IMR-90 (cell line): ENCODE results near the gene CALCOCO2. TPM values are rescaled to one million over a fixed set of nuclear protein-coding genes. Genes with fewer than 3 reads are reported as not detected.

Experiments
- ATAC-seq: fragments of 200-7000 bp; cut with Tn5 transposase; 2 replicates; pipeline ENCODE4 v1.9.1; 2020; ENCODE audit warnings: low read depth, mild to moderate bottlenecking, moderate library complexity
- BruUV-seq: library from RNA; stranded (reverse); fragments of 400-500 nt; replicated peaks from 2 replicates; lab custom pipeline; 2021; lab: Mats Ljungman, UMichigan
- CTCF ChIA-PET: fragments of 300-600 bp; formaldehyde crosslinking; extraction: SDS; loops from one replicate; lab custom pipeline; 2021; ENCODE audit warnings: antibody characterized with exemption; lab: Yijun Ruan, JAX
- POLR2A ChIA-PET: fragments of 300-600 bp; sonication (Branson Sonifier 250); formaldehyde crosslinking; loops from one replicate; lab custom pipeline; 2022; ENCODE audit warnings: antibody characterized with exemption; ENCODE audit not compliant: unreplicated experiment; lab: Charles Lee
- DNase-seq: peaks from one replicate; pipeline ENCODE4 v3.0.0; 2013
- H2AFZ ChIP-seq: replicated peaks from 2 replicates; pipeline ENCODE3; 2013; ENCODE audit warnings: low read length, mild to moderate bottlenecking; ENCODE audit not compliant: poor library complexity
- H2AK5ac ChIP-seq: 2 replicates; pipeline ENCODE4 v1.6.1; 2013; ENCODE audit warnings: low read depth, low read length, inconsistent platforms
- H2AK9ac ChIP-seq: replicated peaks from 2 replicates; pipeline ENCODE3; 2013; ENCODE audit warnings: mild to moderate bottlenecking, low read depth, low read length, moderate library complexity; ENCODE audit not compliant: poor library complexity
- H2BK120ac ChIP-seq: 2 replicates; pipeline ENCODE4 v1.6.1; 2013; ENCODE audit warnings: low read depth, low read length, inconsistent platforms
- H2BK15ac ChIP-seq: 3 replicates; pipeline ENCODE4 v1.6.1; 2013; ENCODE audit warnings: low read depth, low read length, inconsistent platforms
- H2BK20ac ChIP-seq: 2 replicates; pipeline ENCODE4 v1.6.1; 2013; ENCODE audit warnings: low read depth, mild to moderate bottlenecking, inconsistent platforms, low read length, moderate library complexity
- H2BK5ac ChIP-seq: 2 replicates; pipeline ENCODE4 v1.6.1; 2013; ENCODE audit warnings: mild to moderate bottlenecking, low read depth, low read length, inconsistent platforms; ENCODE audit not compliant: poor library complexity, severe bottlenecking
- H3K14ac ChIP-seq: replicated peaks from 2 replicates; pipeline ENCODE4 v1.6.1; 2013; ENCODE audit warnings: low read depth, low read length, inconsistent platforms
- H3K18ac ChIP-seq: 2 replicates; pipeline ENCODE4 v1.6.1; 2013; ENCODE audit warnings: low read depth, low read length, control low read depth
- H3K23ac ChIP-seq: 2 replicates; pipeline ENCODE4 v1.6.1; 2013; ENCODE audit warnings: low read depth, low read length, inconsistent platforms
- H3K27ac ChIP-seq: 2 replicates; pipeline ENCODE4 v1.5.1; 2013; ENCODE audit warnings: mild to moderate bottlenecking, control low read depth, low read length; ENCODE audit not compliant: insufficient read depth
- H3K27me3 ChIP-seq: 2 replicates; pipeline ENCODE4 v1.6.1; 2013; ENCODE audit warnings: low read length; ENCODE audit not compliant: control insufficient read depth, insufficient read depth
- H3K36me3 ChIP-seq: 2 replicates; pipeline ENCODE4 v1.6.1; 2013; ENCODE audit warnings: low read length, mixed read lengths; ENCODE audit not compliant: control insufficient read depth, insufficient read depth
- H3K4ac ChIP-seq: 2 replicates; pipeline ENCODE4 v1.6.1; 2013; ENCODE audit warnings: low read depth, low read length, inconsistent platforms
- H3K4me1 ChIP-seq: 2 replicates; pipeline ENCODE4 v1.6.1; 2013; ENCODE audit warnings: low read length, mixed read lengths; ENCODE audit not compliant: control insufficient read depth, insufficient read depth
- H3K4me2 ChIP-seq: 2 replicates; pipeline ENCODE4 v1.6.1; 2013; ENCODE audit warnings: low read depth, mild to moderate bottlenecking, control low read depth, low read length, moderate library complexity
- H3K4me3 ChIP-seq: 2 replicates; pipeline ENCODE4 v1.5.1; 2013; ENCODE audit warnings: low read depth, mild to moderate bottlenecking, control low read depth, low read length, moderate library complexity; ENCODE audit not compliant: insufficient read depth
- H3K56ac ChIP-seq: 2 replicates; pipeline ENCODE4 v1.6.1; 2013; ENCODE audit warnings: low read length, inconsistent platforms; ENCODE audit not compliant: insufficient read depth; ENCODE audit errors: extremely low read depth
- H3K79me1 ChIP-seq, 2 experiments: 2 replicates each; pipeline ENCODE4 v1.6.1; 2013; ENCODE audit warnings: low read length in 2 of 2, inconsistent platforms in 1 of 2, low read depth in 1 of 2
- H3K9ac ChIP-seq: 2 replicates; pipeline ENCODE4 v1.6.1; 2013; ENCODE audit warnings: low read depth, low read length, control low read depth
- H3K9me1 ChIP-seq: 2 replicates; pipeline ENCODE4 v1.6.1; 2013; ENCODE audit warnings: low read length, inconsistent platforms; ENCODE audit not compliant: insufficient read depth
- H3K9me3 ChIP-seq: 2 replicates; pipeline ENCODE4 v1.6.1; 2013; ENCODE audit warnings: low read length; ENCODE audit not compliant: control insufficient read depth, insufficient read depth
- H4K20me1 ChIP-seq: 2 replicates; pipeline ENCODE4 v1.6.1; 2013; ENCODE audit warnings: low read length, inconsistent platforms; ENCODE audit not compliant: insufficient read depth
- H4K5ac ChIP-seq: 2 replicates; pipeline ENCODE4 v1.6.1; 2013; ENCODE audit warnings: mild to moderate bottlenecking, low read depth, low read length, control low read depth
- H4K8ac ChIP-seq, 2 experiments: 2 replicates each; pipeline ENCODE4 v1.6.1; 2013; ENCODE audit warnings: low read depth in 2 of 2, low read length in 2 of 2, control low read depth in 1 of 2, inconsistent platforms in 1 of 2
- H4K91ac ChIP-seq: 2 replicates; pipeline ENCODE4 v1.6.1; 2013; ENCODE audit warnings: low read depth, low read length, inconsistent platforms; ENCODE audit not compliant: insufficient read depth
- BHLHE40 ChIP-seq: fragments of 150-350 bp; IDR thresholded peaks from 2 replicates; pipeline ENCODE4 v1.6.1; 2016; ENCODE audit warnings: mild to moderate bottlenecking, low read depth, low read length
- CEBPB ChIP-seq: IDR thresholded peaks from 2 replicates; pipeline ENCODE4 v1.6.1; 2012; ENCODE audit warnings: low read depth, low read length, improper control_type of control experiment
- CHD1 ChIP-seq: IDR thresholded peaks from 2 replicates; pipeline ENCODE4 v1.6.1; 2012; ENCODE audit warnings: low read depth, low read length, improper control_type of control experiment
- FOS ChIP-seq: fragments of 150-350 bp; IDR thresholded peaks from 2 replicates; pipeline ENCODE4 v1.6.1; 2016; ENCODE audit warnings: low read depth, low read length
- RAD21 ChIP-seq: IDR thresholded peaks from 2 replicates; pipeline ENCODE4 v1.6.1; 2012; ENCODE audit warnings: low read length, improper control_type of control experiment
- RCOR1 ChIP-seq: IDR thresholded peaks from 2 replicates; pipeline ENCODE4 v1.6.1; 2012; ENCODE audit warnings: mild to moderate bottlenecking, low read length, improper control_type of control experiment; ENCODE audit not compliant: insufficient replicate concordance
- RFX5 ChIP-seq: IDR thresholded peaks from 2 replicates; pipeline ENCODE4 v1.8.0; 2012; ENCODE audit warnings: low read depth, mild to moderate bottlenecking, low read length, moderate library complexity
- SMC3 ChIP-seq: fragments of 150-350 bp; IDR thresholded peaks from 2 replicates; pipeline ENCODE4 v1.6.1; 2016; ENCODE audit warnings: low read depth, mild to moderate bottlenecking, antibody characterized with exemption, low read length, moderate library complexity
- USF2 ChIP-seq: fragments of 150-350 bp; IDR thresholded peaks from 2 replicates; pipeline ENCODE4 v1.6.1; 2017; ENCODE audit warnings: mild to moderate bottlenecking, antibody characterized with exemption, low read length, low read depth
- WGBS, 2 experiments: methylation state at CpG; one replicate each; pipeline versions ENCODE4 v1.1.5 to v1.1.7; 2013; ENCODE audit warnings: missing lambda C conversion rate in 2 of 2; ENCODE audit not compliant: insufficient read length in 1 of 2; ENCODE audit errors: extremely low coverage in 2 of 2; 5-methylcytosine and 5-hydroxymethylcytosine counted together
- dilution Hi-C: fragments of 300-500 bp; cut with HindIII; formaldehyde crosslinking; loops from one replicate; pipeline ENCODE4 v1.14.3; 2018; ENCODE audit warnings: low sequenced_read_pairs; ENCODE audit not compliant: unreplicated experiment
- in situ Hi-C: fragments of 300-500 bp; cut with MboI; formaldehyde crosslinking; loops from 3 replicates; pipeline ENCODE4 v1.14.3; 2019; ENCODE audit warnings: low sequenced_read_pairs, inconsistent platforms, mixed read lengths
- intact Hi-C: fragments of 100-400 bp; cut with micrococcal nuclease; formaldehyde crosslinking; loops from 2 replicates; pipeline ENCODE4 v1.10.0; 2022
- polyA plus RNA-seq, 3 experiments: library from polyadenylated mRNA; depleted of rRNA; stranded (reverse); fragments of >200 nt; gene quantifications; 2 replicates each; pipeline ENCODE4 v1.2.3, GENCODE V29; 2012; ENCODE audit warnings: low replicate concordance in 1 of 3
- total RNA-seq: library from RNA; depleted of rRNA; stranded (reverse); fragments of >200 nt; gene quantifications from 2 replicates; pipeline ENCODE4 v1.2.3, GENCODE V29; 2012
- TF ChIP-seq, protein P1 (sequence below): conservative IDR thresholded peaks from 2 replicates; pipeline ENCODE4 v1.5.1; 2012; ENCODE audit warnings: mild to moderate bottlenecking, low read depth, low read length, improper control_type of control experiment

CALCOCO2 gene
- total and polyA plus RNA-seq, 2 of the 4 experiments (the other 2 are of a cell fraction): 35.9 to 53.4 TPM

- Histone ChIP-seq H2BK15ac (no peak overlapping the region), H2BK120ac (no peak overlapping the region), H3K4ac (no peak overlapping the region), H3K27ac (no peak overlapping the region), H2AK5ac (no peak overlapping the region), H3K9me1 (peaks cover 9% of the 10 kb centered on the region), H4K5ac (no peak overlapping the region), H3K56ac (no peak overlapping the region), H3K4me3 (no peak overlapping the region), H3K18ac (no peak overlapping the region), H4K20me1 (peaks cover 18% of the 10 kb centered on the region; the same call in 1 of the 2 replicates), H2AK9ac (no peak overlapping the region), H3K4me1 (peaks cover 7% of the 10 kb centered on the region), H3K9me3 (no peaks in the 10 kb centered on the region), H2AFZ (no peak overlapping the region), H4K91ac (no peak overlapping the region), H2BK5ac (no peak overlapping the region), H3K23ac (no peak overlapping the region), H4K8ac (no peak overlapping the region), H2BK20ac (no peak overlapping the region), H3K27me3 (no peaks in the 10 kb centered on the region), H3K4me2 (no peak overlapping the region), H3K79me1 (peaks cover 34 to 71% of the 10 kb centered on the region in 2 experiments), H3K9ac (no peak overlapping the region), H3K36me3 (no peaks in the 10 kb centered on the region), H3K14ac (no peak overlapping the region)
- ChIA-PET POLR2A (no interaction called here), CTCF (no interaction called here)
- TF ChIP-seq RFX5: no peak
- TF ChIP-seq CHD1: no peak
- TF ChIP-seq, protein P1, sequence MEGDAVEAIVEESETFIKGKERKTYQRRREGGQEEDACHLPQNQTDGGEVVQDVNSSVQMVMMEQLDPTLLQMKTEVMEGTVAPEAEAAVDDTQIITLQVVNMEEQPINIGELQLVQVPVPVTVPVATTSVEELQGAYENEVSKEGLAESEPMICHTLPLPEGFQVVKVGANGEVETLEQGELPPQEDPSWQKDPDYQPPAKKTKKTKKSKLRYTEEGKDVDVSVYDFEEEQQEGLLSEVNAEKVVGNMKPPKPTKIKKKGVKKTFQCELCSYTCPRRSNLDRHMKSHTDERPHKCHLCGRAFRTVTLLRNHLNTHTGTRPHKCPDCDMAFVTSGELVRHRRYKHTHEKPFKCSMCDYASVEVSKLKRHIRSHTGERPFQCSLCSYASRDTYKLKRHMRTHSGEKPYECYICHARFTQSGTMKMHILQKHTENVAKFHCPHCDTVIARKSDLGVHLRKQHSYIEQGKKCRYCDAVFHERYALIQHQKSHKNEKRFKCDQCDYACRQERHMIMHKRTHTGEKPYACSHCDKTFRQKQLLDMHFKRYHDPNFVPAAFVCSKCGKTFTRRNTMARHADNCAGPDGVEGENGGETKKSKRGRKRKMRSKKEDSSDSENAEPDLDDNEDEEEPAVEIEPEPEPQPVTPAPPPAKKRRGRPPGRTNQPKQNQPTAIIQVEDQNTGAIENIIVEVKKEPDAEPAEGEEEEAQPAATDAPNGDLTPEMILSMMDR: no peak
- TF ChIP-seq USF2: no peak
- TF ChIP-seq FOS: no peak
- TF ChIP-seq RAD21: no peak
- no peak for TF ChIP-seq BHLHE40
- no peak for TF ChIP-seq CEBPB
- no peak for TF ChIP-seq SMC3
- TF ChIP-seq RCOR1: no peak
- no CpG with 5 or more reads among the region's 2 CpGs for WGBS, 2 experiments
- dilution Hi-C loops: no loop called here
- no peak for DNase-seq
- ATAC-seq: no peak
- no TSS peak for BruUV-seq
- intact Hi-C loops: no loop called here
- in situ Hi-C loops: no loop called here
Measured at GRCh38 chr17:48834973-48835372, 4.1 kb downstream of the CALCOCO2 start.
